GM19455 (cell line): ENCODE measurements around the gene PCDHA5.
"Not testable (repeated sequence)": the region's sequence is repeated elsewhere in the genome, so short reads cannot be mapped to it uniquely, and the experiment has no call there.

ENCODE experiments used
- ATAC-seq: cut with Tn5 transposase; IDR thresholded peaks from one replicate; pipeline ENCODE4 v1.9.1; 2021; ENCODE audit not compliant: unreplicated experiment

Gene PCDHA5

GRCh38 chr5:140821375-140822280 is at the start of gene PCDHA5:
Gene PCDHA5, plus strand, starts transcription at chr5:140821613.
- ATAC-seq = no peak

- no peak for ATAC-seq
Measured at GRCh38 chr5:140780512-140780911, 40.9 kb upstream of the PCDHA5 start.

- no peak for ATAC-seq
Measured at GRCh38 chr5:140785905-140786686, 35.3 kb upstream of the PCDHA5 start, which contains the start of gene PCDHA1. Gene PCDHA1, plus strand, starts transcription at chr5:140786140.

GRCh38 chr5:140787422-140787821 is 34.0 kb upstream of the PCDHA5 start:
- not testable (repeated sequence) for ATAC-seq

GRCh38 chr5:140787849-140788504 is 33.4 kb upstream of the PCDHA5 start:
- not testable (repeated sequence) for ATAC-seq

GRCh38 chr5:140791089-140791488 is 30.3 kb upstream of the PCDHA5 start:
- ATAC-seq = no peak

- ATAC-seq = no peak
Measured at GRCh38 chr5:140794595-140795258, 26.7 kb upstream of the PCDHA5 start, which contains the start of gene PCDHA2. Gene PCDHA2, plus strand, starts transcription at chr5:140794852.

- no peak for ATAC-seq
Measured at GRCh38 chr5:140795259-140795641, 26.2 kb upstream of the PCDHA5 start.

- ATAC-seq = not testable (repeated sequence)
Measured at GRCh38 chr5:140796072-140796717, 25.2 kb upstream of the PCDHA5 start.

- no peak for ATAC-seq
Measured at GRCh38 chr5:140796718-140797095, 24.7 kb upstream of the PCDHA5 start.

GRCh38 chr5:140800816-140801493 is 20.5 kb upstream of the PCDHA5 start, which contains the start of gene PCDHA3:
Gene PCDHA3, plus strand, starts transcription at chr5:140801057.
- no peak for ATAC-seq

GRCh38 chr5:140801494-140801841 is 19.9 kb upstream of the PCDHA5 start:
- ATAC-seq = no peak

- not testable (repeated sequence) for ATAC-seq
Measured at GRCh38 chr5:140802381-140802780, 19.0 kb upstream of the PCDHA5 start.

GRCh38 chr5:140802781-140803271 is 18.6 kb upstream of the PCDHA5 start:
- no peak for ATAC-seq

GRCh38 chr5:140806834-140807775 is 14.3 kb upstream of the PCDHA5 start, which contains the start of gene PCDHA4:
Gene PCDHA4, plus strand, starts transcription at chr5:140807068.
- ATAC-seq = no peak

- ATAC-seq = not testable (repeated sequence)
Measured at GRCh38 chr5:140808241-140808888, 13.0 kb upstream of the PCDHA5 start.

- ATAC-seq = no peak
Measured at GRCh38 chr5:140808889-140809291, 12.5 kb upstream of the PCDHA5 start.

GRCh38 chr5:140822281-140822629 is 842 bp downstream of the PCDHA5 start:
- ATAC-seq = no peak
